T-helper 22 cell (primary cell): ENCODE data around the gene LYZL1.
"Not testable (repeated sequence)": the region's sequence is repeated elsewhere in the genome, so short reads cannot be mapped to it uniquely, and the experiment has no call there.

Experiments
- DNase-seq: peaks from one replicate; pipeline ENCODE4 v3.0.0-alpha.2; 2020; ENCODE audit warnings: low read depth

Gene LYZL1

DNA sequence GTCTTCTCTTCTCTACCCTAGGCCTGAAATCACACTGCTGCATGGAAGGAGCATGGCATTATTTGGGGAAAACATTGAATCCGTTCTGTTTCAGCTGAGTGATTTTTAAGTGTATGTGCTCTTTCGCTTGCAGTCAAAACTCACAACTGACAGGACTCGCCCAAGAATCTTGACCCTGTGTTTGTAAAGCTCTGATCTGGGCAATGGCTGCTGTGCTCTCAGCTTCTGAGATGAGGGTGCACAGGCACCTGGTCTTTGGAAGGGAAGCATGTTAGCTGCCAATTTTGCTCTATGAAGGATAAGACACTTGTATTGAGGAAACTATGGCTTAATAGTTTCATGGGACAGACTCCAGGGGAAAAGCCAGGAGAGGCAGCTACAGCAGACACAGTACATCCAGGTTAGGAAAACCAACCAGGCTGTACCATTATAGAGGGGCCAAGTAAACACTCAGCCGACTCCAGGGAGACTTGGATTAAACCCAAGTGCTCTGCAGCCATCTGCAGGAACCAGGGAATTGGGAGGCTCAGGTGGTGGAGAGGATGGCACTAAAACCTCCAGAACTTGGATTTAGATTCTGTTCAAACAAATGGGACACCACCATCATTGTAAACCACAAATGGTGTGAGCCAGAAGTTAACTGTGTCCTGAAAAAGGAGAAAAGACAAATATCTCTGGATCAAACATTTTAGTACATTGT is 43.3 kb downstream of the LYZL1 start:
- DNase-seq = no peak

DNA sequence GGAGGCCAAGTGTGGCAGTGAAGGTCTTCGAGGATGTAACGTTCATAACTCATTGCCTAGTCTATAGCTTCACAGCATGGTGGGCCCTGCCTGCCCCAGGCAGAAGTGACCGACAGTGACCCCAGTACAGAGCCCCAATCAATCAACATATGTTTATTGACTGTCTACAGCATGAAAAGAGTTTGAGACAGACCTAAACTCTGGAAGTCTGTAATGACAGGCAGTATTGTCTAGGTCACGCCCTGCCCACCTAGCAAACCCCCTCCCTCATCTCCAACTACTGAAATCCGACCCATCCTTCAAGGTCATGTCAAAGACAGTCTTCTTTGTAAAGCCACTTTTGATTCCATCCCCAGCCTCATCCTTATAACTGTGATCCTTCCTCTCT is 43.9 kb downstream of the LYZL1 start:
- no peak for DNase-seq

DNA sequence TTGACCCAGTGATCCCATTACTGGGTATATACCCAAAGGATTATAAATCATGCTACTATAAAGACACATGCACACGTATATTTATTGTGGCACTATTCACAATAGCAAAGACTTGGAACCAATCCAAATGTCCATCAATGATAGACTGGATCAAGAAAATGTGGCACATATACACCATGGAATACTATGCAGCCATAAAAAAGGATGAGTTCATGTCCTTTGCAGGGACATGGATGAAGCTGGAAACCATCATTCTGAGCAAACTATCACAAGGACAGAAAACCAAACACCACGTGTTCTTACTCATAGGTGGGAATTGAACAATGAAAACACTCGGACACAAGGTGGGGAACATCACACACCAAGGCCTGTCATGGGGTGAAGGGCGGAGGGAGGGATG is 48.7 kb downstream of the LYZL1 start:
- DNase-seq = not testable (repeated sequence)

DNA sequence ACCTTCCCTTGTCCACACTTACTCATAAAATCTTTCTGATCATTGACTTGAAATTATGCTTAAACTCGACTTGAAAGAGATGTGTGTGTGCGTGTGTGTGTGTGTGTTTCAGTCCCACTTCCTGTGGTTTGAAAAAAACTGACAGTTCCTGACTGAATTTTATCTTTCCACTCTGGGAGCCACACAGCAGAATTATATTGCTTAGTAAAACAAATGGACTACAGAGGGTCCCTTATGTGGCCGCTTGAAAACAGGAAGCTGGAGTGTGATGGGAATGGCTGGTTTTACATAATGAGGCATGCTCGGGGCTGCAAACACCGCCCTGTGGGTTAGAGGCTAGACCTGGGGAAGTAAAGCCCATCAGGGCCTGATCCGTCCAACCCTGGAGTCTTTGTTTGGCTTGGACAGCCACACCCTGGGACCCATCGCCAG is 54.8 kb downstream of the LYZL1 start:
- DNase-seq = no peak

DNA sequence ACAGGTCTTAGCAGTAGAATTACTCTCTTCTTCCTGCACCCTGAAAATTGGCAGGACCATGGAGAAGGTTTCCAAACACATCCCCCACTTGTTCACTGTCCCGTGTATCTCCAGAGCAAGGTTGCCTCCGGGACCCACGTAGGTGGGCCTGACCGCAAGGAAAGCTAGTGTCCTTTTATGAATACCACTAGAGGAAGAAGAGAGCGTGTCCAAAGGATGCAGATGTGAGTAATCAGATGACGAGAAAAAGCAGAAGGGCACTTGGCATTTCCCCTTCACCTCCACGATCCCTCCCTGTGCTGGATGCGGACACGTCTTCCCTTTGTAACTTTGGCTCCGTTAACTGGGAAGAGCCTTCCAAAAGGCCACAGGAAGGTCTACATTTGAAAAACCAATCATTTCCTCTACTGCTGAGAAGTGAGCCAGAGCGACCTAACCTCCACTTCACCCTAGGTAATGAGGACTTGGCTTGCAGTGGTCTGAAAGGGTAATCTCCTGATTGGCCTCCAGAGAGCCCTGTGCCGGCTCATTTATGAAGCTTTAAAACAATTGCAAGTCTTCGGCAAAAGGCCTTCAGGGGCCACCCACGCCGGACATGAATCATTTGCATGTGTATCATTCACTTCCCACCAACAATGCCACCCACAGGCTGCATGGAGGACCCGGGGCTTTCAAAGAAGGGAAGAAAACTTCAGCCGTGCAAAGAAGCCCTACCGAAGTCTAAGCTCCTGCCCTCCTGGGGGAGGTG is 55.4 kb downstream of the LYZL1 start:
- DNase-seq = no peak

DNA sequence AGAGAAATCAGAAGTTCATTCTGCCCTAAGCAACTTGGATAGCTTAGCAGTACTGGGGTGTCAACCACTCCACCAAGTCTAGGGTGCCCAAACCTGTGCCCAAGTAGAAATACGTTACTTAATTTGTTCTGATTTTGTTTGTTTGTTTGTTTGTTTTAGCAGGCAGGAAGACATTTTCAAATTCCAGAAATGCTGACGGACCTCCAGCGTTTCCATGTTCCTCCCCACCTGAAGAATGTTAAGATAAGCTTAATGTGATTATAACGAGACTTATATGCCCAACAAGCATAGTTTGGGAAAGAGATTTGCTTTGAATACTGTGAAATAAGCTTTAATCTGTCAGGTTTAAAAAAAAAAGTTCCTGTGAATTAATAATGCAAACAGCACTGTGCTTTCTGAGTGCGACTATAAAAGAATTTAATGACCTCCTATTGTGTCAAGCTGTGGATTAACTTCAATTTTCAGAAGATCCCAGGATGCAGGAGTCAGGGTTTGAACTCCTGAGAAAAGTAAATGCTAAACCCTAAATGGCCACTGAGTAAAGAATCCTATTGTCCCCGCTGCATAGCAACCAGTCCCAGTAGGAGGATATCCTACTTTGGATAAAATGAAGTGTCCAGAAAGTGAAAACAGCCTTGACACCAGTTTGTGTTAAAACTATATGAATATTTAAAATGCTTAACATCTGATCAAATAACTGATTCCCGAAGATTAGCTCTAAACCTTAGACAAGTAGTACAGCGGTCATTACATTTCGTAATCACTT is 56.5 kb downstream of the LYZL1 start:
- DNase-seq = no peak

DNA sequence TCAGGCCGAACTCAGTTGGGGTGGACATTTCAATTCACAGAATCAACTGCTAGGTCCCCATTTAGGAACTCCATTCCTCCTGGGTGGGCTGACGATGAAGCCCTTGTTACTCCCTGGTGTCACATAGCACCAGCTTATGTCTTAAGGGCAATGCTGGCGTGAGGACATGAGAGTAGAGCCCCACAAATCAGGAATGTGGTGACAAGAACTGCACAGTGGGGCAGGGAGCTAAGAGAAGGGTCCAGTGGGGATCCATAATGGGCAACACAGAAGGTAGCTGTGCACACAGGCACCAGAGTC is 57.0 kb downstream of the LYZL1 start:
- no peak for DNase-seq

DNA sequence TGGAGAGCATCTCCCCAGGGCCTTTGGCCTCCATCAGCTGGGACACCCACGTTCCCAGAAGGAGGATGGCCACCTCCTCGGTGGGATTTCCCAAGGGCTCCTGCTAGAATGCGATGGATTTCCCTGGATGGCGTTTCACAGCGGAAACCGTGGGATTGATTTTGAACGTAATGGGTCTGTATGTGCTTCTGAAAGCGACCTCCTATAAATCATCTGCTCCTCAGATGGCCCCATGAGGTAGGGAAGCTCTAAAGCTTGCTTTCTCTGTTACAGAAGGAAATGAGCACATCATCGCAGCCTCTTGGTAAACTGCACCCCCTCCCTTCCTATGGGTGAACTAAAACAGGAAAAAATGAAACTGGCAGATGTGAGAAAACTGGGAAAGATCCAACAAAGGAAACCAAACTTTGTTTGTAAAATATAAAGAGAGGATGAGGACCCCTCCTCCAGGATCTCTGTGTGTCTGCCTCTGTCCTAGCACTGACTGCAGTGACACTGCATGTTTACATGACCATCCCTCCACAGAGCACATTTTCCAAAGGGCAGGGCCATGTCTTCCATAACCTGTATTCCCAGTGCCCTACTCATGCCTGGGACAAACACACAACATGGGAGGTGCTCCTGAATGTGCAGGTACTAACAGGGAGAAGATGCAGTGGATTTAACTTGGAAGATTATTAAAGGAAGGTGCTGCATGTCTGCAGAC is 57.6 kb downstream of the LYZL1 start:
- no peak for DNase-seq

DNA sequence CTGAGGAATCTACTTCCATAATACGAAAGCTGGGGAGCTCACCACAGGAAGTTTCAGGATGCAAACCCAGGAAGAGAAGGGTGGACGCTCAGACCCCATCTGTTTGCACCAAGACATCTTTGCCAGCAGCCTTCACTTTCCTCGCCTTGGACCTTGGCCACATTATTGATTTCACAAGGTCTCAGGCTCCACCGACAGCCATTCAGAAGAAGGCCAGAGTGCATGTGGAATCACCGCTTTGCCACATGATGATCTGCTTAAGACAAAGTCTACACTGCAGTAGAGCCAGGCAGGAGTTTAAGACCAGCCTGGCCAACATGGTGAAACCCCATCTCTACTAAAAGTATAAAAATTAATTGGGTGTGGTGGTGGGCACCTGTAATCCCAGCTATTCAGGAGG is 60.0 kb downstream of the LYZL1 start:
- DNase-seq = no peak

DNA sequence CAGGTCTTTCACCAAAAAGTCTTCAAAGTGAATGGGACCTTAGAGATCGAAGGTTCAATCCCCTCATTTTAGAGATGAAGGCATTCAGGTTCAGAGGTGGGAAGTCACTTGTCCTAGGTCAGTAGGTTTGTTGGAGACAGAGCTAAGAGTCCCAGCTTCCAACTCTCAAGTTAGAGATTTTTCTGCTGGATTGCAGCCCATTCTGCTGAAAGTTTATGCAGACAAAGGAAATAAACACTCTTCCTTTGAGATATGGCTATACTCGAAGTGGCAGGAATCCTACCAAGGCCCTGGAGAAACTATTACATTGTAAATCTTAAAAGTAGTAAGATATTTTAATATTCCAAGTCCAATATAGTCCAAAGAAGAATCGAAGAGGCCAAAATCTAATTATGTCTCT is 64.4 kb downstream of the LYZL1 start:
- DNase-seq = no peak

DNA sequence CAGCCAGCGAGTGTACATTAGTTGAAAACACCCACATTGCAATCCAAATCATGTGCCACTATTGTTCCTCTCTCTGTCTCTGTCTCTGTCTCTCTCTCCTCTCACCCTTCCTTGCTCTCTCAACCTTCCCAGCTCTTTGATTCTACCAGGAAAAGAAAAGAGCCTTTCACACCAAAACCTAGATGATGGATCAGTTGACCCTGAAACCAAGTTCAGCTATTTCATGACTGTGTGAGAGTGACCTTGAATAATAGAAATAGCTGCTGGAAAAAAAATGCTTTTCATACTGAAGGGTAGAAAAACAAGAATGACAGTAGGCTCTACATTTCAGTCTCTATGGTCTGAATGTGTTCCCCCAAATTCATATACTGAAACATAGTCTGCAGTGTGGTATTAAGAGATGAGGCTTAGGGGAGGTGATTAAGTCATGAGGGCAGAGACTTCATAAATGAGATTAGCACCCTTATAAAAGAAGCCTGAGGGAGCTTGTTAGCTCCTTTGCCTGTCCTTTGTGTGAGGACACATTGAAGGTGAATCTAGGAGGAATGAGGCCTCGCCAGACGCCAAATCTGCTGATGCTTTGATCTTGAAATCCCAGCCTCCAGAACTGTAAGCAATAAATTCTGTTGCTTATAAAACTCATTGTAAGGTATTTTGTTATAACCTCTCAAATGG is 65.2 kb downstream of the LYZL1 start:
- DNase-seq = no peak

DNA sequence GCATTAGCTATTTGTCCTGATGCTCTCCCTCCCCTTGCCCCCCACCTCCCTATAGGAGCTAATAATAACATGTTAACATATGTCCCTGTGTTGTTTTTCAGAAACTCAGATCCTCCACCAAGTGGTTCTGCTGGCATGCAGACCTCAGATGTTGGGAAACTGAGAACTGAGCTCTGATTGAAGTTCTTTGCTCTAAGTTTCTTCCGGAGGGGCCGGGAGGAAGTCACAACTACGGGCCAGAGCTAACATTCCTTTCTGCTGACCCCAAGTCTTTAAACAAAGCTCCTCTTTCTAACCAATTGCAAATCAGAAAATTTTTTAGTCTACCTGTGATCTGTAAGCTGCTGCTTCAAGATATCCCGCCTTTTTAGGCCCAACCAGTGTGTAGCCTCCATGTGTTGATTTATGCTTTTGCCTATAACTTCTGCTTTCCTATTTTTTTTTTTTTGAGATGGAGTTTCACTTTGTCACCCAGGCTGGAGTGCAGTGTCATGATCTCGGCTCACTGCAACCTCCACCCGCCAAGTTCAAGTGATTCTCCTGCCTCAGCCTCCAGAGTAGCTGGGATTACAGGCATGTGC is 66.6 kb downstream of the LYZL1 start:
- no peak for DNase-seq

DNA sequence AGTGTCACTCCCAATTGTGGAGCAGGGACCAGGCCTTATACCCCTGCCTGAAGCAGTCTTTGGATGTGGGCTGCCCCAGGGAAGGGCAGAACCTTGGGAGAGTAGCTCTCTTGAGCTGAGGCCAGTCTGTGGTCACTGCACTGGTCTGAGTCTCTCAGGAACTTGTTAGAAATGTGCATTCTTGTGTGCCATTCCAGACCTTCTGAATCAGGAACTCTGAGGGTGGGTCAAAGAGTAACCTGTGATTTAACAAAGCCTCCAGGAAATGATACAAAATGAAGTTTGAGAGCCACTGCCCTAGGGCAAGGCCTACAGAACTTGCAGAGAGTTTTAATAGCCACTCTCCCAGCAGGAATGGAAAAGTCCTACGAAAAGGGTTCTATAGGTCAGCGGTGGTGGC is 68.1 kb downstream of the LYZL1 start:
- no peak for DNase-seq

DNA sequence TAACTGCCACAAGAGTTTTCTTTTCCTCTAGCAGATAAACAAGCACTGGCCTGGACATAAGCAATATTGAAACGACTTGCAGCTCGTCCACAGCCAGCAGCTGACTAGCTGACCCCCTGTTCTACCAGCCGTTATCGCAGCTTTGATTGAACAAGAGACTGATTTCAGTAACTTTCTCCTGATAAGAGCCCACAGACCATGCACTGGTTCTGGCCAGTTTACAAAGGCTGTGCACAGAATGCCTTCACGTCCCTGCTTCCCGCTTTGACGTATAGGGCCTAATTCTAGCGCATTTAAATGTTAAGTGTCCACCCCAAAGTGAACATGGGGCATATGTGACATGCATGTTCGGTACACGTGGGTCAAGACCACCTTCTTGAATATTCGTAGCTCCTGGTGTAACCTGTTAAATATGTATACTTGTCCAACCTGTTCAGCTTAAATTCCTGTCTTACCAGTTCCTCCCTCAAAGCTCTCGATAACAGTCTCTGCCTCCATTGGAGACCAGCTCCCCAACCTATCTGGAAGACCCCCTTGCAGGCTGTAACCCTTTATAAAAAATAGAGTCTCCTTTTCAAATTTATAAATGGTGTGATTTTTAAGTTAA is 69.2 kb downstream of the LYZL1 start:
- DNase-seq = no peak

DNA sequence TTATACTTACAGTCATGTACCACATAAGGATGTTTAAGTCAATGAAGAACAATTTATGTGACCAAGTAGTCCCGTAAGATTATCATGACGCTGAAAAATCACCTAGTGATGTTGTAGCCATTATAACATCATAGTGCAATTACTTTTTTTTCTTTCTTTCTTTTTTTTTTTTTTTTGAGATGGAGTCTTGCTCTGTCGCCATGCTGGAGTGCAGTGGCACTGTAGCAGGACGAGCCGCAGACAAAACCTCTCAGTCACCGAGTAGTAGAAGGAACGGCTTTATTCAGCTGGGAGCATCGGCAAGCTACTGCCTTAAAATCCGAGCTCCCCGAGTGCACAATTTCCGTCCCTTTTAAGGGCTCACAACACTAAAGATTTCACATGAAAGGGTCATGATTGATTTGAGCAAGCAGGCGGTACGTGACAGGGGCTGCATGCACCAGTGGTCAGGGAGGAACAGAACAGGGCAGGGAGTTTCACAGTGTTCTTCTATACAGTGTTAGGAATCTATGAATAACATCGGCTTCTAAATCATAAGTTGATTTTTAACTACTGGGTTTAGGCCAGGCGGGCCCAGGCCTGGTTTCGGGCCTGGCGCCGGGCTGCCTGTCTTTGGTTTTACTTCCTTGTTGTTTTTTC is 71.5 kb downstream of the LYZL1 start:
- not testable (repeated sequence) for DNase-seq
